OCI-LY7 (cell line): ENCODE data around the gene SPATA24. TPM values are rescaled to one million over a fixed set of nuclear protein-coding genes. Genes with fewer than 3 reads are reported as not detected.

ENCODE experiments used
- BruUV-seq: library from RNA; stranded (reverse); fragments of 400-500 nt; replicated peaks from 2 replicates; lab custom pipeline; 2021; lab: Mats Ljungman, UMichigan
- CTCF ChIA-PET: fragments of 300-600 bp; sonication (Branson Sonifier 250); formaldehyde crosslinking; loops from one replicate; lab custom pipeline; 2022; ENCODE audit warnings: antibody characterized with exemption; ENCODE audit not compliant: unreplicated experiment; lab: Charles Lee
- POLR2A ChIA-PET: fragments of 300-600 bp; sonication (Branson Sonifier 250); formaldehyde crosslinking; loops from one replicate; lab custom pipeline; 2022; ENCODE audit warnings: antibody characterized with exemption; lab: Charles Lee
- DNase-seq: peaks from one replicate; pipeline ENCODE4 v3.0.0-alpha.2; 2015; ENCODE audit warnings: low spot score
- H2AFZ ChIP-seq: fragments of 200-600 bp; sonication (generic), shearing (Covaris generic); 2 replicates; pipeline ENCODE4 v1.6.1; 2014; ENCODE audit warnings: mild to moderate bottlenecking, antibody characterized with exemption, low read length, moderate library complexity
- H3K27ac ChIP-seq: fragments of 200-600 bp; sonication (generic); 2 replicates; pipeline ENCODE4 v1.5.1; 2014; ENCODE audit warnings: mixed run types, low read depth, mild to moderate bottlenecking, moderate library complexity, low read length, inconsistent platforms; ENCODE audit not compliant: poor library complexity, severe bottlenecking
- H3K36me3 ChIP-seq: fragments of 200-600 bp; sonication (generic); 2 replicates; pipeline ENCODE4 v1.6.1; 2014; ENCODE audit warnings: mild to moderate bottlenecking, antibody characterized with exemption, low read length, moderate library complexity, mixed read lengths; ENCODE audit not compliant: insufficient read depth
- H3K4me1 ChIP-seq: fragments of 200-600 bp; sonication (generic); 2 replicates; pipeline ENCODE4 v1.5.1; 2014; ENCODE audit warnings: mild to moderate bottlenecking, low read length; ENCODE audit not compliant: insufficient read depth, poor library complexity, severe bottlenecking
- H3K4me2 ChIP-seq: fragments of 200-600 bp; sonication (generic); 2 replicates; pipeline ENCODE4 v1.6.1; 2014; ENCODE audit warnings: mild to moderate bottlenecking, low read length
- H3K4me3 ChIP-seq: fragments of 200-600 bp; sonication (generic); 2 replicates; pipeline ENCODE4 v1.5.1; 2014; ENCODE audit warnings: mild to moderate bottlenecking, low read depth, low read length; ENCODE audit not compliant: poor library complexity, severe bottlenecking
- H3K79me2 ChIP-seq: fragments of 200-600 bp; sonication (generic); 2 replicates; pipeline ENCODE4 v1.6.1; 2016; ENCODE audit warnings: low read depth, mild to moderate bottlenecking, low read length, moderate library complexity, mixed read lengths; ENCODE audit not compliant: insufficient read depth
- H3K9me2 ChIP-seq: fragments of 200-600 bp; sonication (generic); 2 replicates; pipeline ENCODE4 v1.6.1; 2016; ENCODE audit warnings: mild to moderate bottlenecking, low read length, mixed read lengths; ENCODE audit not compliant: insufficient read depth
- H3K9me3 ChIP-seq: fragments of 200-600 bp; sonication (generic); 2 replicates; pipeline ENCODE4 v1.6.1; 2014; ENCODE audit warnings: mild to moderate bottlenecking, mixed run types, low read length, mixed read lengths
- H4K20me1 ChIP-seq: fragments of 200-600 bp; sonication (generic); 2 replicates; pipeline ENCODE4 v1.6.1; 2014; ENCODE audit warnings: mild to moderate bottlenecking, antibody characterized with exemption, low read length, moderate library complexity, mixed read lengths; ENCODE audit not compliant: insufficient read depth
- EZH2phosphoT487 ChIP-seq: fragments of 200-600 bp; sonication (generic); IDR thresholded peaks from 2 replicates; pipeline ENCODE4 v1.6.1; 2018; ENCODE audit warnings: low read depth, borderline replicate concordance, mild to moderate bottlenecking, mixed run types, antibody characterized with exemption, low read length, moderate library complexity, mixed read lengths
- intact Hi-C: fragments of 100-400 bp; cut with micrococcal nuclease; formaldehyde crosslinking; loops from one replicate; pipeline ENCODE4 v1.10.0; 2022; ENCODE audit not compliant: unreplicated experiment
- total RNA-seq, 2 experiments: library from RNA; depleted of rRNA in 1 of 2; stranded (reverse); fragments of >200 nt in 1 of 2; shearing (Covaris generic) in 1 of 2; gene quantifications; 2 replicates each; pipeline ENCODE4 v1.2.3, GENCODE V29; 2014 to 2022
- TF ChIP-seq, protein P1 (sequence below): fragments of 200-600 bp; sonication (generic); conservative IDR thresholded peaks from 2 replicates; pipeline ENCODE4 v1.5.1; 2014; ENCODE audit warnings: mild to moderate bottlenecking, antibody characterized with exemption, low read length, moderate library complexity, mixed read lengths

The SPATA24 gene
- total RNA-seq, 2 experiments from 2014 or later = 9.4 to 12.0 TPM

DNA sequence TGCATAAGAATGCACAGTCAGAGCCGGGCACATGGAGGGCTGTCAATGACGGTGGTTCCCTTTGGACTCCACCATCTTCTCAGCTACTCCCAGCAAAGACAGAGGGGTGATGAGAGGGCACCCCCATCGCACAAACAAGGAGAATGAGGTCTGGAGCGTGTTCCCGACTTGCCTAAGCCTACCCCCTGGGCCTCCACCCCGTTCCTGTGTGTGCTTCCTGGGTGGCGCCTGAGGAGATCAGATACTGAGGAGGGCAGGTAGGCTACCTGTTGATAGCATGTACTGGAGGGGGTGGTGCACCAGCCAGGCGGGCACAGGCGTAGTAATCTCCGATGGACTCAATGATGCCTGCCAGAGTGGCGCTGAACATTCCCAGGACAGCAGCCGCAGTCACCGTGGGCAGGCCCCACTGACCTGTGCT is 24.9 kb downstream of the SPATA24 start:
- ChIA-PET POLR2A (no interaction called here), CTCF (interaction anchor here (0.6 kb wide), 2 partner anchors 10 to 277 kb away, joined by 3 to 4 read pairs; no protein-coding TSS in a partner anchor)
- Histone ChIP-seq H3K4me3 (no peak overlapping the region), H3K4me2 (no peak overlapping the region), H3K36me3 (peaks cover 38% of the 10 kb centered on the region), H3K4me1 (peaks cover 22% of the 10 kb centered on the region), H3K27ac (no peak overlapping the region), H3K79me2 (no peaks in the 10 kb centered on the region), H3K9me2 (no peaks in the 10 kb centered on the region), H2AFZ (no peak overlapping the region), H3K9me3 (no peaks in the 10 kb centered on the region), H4K20me1 (no peaks in the 10 kb centered on the region)
- BruUV-seq = no TSS peak
- TF ChIP-seq, protein P1, sequence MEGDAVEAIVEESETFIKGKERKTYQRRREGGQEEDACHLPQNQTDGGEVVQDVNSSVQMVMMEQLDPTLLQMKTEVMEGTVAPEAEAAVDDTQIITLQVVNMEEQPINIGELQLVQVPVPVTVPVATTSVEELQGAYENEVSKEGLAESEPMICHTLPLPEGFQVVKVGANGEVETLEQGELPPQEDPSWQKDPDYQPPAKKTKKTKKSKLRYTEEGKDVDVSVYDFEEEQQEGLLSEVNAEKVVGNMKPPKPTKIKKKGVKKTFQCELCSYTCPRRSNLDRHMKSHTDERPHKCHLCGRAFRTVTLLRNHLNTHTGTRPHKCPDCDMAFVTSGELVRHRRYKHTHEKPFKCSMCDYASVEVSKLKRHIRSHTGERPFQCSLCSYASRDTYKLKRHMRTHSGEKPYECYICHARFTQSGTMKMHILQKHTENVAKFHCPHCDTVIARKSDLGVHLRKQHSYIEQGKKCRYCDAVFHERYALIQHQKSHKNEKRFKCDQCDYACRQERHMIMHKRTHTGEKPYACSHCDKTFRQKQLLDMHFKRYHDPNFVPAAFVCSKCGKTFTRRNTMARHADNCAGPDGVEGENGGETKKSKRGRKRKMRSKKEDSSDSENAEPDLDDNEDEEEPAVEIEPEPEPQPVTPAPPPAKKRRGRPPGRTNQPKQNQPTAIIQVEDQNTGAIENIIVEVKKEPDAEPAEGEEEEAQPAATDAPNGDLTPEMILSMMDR = no peak
- no peak for TF ChIP-seq EZH2phosphoT487
- no peak for DNase-seq
- intact Hi-C loops = no loop called here

DNA sequence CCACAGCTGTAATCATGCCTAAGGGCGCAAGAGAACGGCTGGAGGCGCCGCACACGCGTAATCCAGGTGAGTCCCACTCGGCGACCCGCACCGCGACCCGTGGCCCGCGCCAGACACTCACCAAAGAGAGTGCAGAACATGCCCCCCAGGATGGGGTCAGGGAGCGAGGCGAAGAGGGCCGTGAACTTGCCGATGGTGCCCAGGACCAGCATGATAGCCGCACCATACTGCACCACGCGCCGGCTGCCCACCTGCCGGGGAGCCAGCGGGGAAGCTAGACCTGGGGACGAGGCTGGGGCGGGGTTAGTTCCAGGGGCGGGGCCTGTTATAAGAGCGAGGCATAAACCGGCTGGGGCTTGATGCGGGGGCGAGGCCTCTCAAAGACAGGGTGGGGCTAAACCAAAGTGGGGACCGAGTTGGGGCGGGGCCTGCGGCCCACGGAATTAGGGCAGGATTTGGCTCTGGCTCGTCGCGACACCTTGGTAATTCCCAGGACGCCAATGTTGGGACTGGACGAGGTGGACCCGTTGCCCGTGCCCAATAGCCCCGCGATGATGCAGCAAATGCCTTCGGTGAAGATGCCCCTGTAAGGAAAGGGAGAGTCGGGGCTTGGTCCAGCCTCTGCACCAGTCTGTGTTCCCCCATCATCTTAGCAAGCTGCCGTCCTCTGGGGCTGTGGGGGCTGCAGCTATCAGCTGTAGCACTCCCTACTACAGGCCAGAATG is 25.6 kb downstream of the SPATA24 start:
- DNase-seq = no peak
- POLR2A ChIA-PET = interaction anchor here (0.6 kb wide), 1 partner anchor 65 kb away, joined by 4 read pairs; no protein-coding TSS in a partner anchor
- CTCF ChIA-PET = interaction anchor here (1.4 kb wide), 1 partner anchor 8 kb away, joined by 3 read pairs; no protein-coding TSS in a partner anchor
- no peaks in the 10 kb centered on the region for H3K9me3 ChIP-seq
- H3K4me1 ChIP-seq = peaks cover 15% of the 10 kb centered on the region
- H3K4me3 ChIP-seq = no peak overlapping the region
- no peaks in the 10 kb centered on the region for H3K9me2 ChIP-seq
- H2AFZ ChIP-seq = no peak overlapping the region
- no peak overlapping the region for H3K4me2 ChIP-seq
- BruUV-seq = no TSS peak
- TF ChIP-seq, protein P1 = no peak
- TF ChIP-seq EZH2phosphoT487 = no peak
- no peaks in the 10 kb centered on the region for H3K79me2 ChIP-seq
- H3K36me3 ChIP-seq = peaks cover 45% of the 10 kb centered on the region
- no peaks in the 10 kb centered on the region for H4K20me1 ChIP-seq
- no peak overlapping the region for H3K27ac ChIP-seq
- intact Hi-C loops = no loop called here

DNA sequence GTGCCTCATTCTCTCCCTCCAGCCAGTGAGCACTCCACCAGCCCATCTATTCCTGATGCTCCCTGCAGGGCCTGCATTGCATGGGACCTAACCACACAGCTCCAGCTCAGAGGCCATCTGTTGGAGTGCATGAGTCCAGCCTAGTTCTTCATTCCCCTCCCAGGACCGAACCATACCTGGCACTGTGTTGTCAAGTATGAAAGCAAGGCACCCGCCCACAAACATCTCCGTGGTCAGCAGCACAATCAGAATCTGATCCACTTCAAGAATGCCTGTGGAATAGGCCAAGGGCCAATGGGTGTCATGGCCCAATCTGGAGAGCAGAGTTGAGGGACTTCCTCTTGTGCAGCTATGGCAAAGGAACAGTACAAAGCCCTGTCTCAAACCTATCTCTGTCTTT is 26.7 kb downstream of the SPATA24 start:
- H3K4me3 ChIP-seq = no peak overlapping the region
- H2AFZ ChIP-seq = no peak overlapping the region
- no peak for DNase-seq
- no peaks in the 10 kb centered on the region for H3K9me3 ChIP-seq
- H3K27ac ChIP-seq = no peak overlapping the region
- H3K36me3 ChIP-seq = peaks cover 48% of the 10 kb centered on the region
- H3K79me2 ChIP-seq = no peaks in the 10 kb centered on the region
- H3K9me2 ChIP-seq = no peaks in the 10 kb centered on the region
- no peaks in the 10 kb centered on the region for H4K20me1 ChIP-seq
- ChIA-PET CTCF (interaction anchor here (1.4 kb wide), 1 partner anchor 9 kb away, joined by 3 read pairs; no protein-coding TSS in a partner anchor), POLR2A (interaction anchor here (0.6 to 1.0 kb wide), 2 partner anchors 15 to 64 kb away, joined by 4 to 5 read pairs; no protein-coding TSS in a partner anchor)
- H3K4me1 ChIP-seq = peaks cover 5% of the 10 kb centered on the region
- TF ChIP-seq EZH2phosphoT487 = no peak
- TF ChIP-seq, protein P1 = no peak
- TSS peak; percentile 40 for BruUV-seq
- intact Hi-C loops = no loop called here
- H3K4me2 ChIP-seq = no peak overlapping the region
